HG03575 (cell line): ENCODE results near the gene KMT2A.
"Not testable (repeated sequence)": the region's sequence is repeated elsewhere in the genome, so short reads cannot be mapped to it uniquely, and the experiment has no call there.

Experiments used
- ATAC-seq: cut with Tn5 transposase; IDR thresholded peaks from one replicate; pipeline ENCODE4 v1.9.1; 2021; ENCODE audit not compliant: unreplicated experiment, insufficient number of reproducible peaks, low FRiP score; ENCODE audit errors: extremely low read depth

Gene KMT2A

DNA sequence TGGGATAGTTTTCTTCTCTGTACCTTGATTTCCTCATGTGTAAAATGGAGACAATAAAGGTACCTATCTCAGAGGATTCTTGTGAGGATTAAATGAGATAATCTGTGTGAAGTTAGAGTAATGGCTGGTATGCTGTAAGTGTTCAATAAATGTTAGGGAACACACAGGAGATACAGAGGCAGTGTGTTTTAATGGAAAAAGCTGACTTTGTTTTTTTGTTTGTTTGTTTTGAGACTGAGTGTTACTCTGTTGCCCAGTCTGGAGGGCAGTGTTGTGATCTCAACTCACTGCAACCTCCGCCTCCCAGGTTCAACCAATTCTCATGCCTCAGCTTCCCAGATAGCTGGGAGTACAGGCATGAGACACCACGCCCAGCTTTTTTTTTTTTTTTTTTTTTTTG, 133.4 kb downstream of the KMT2A start:
- no peak for ATAC-seq

- no peak for ATAC-seq
Observed at GRCh38 chr11:118570787-118571186, 134.5 kb downstream of the KMT2A start.

GRCh38 chr11:118571701-118572060, 135.4 kb downstream of the KMT2A start:
- not testable (repeated sequence) for ATAC-seq

- ATAC-seq, result no peak
Observed at GRCh38 chr11:118572061-118572980, 136.0 kb downstream of the KMT2A start, which contains the start of gene ARCN1. ARCN1 (plus strand) TSS chr11:118572409; CDS start chr11:118572548, 139 bp downstream.

- no peak for ATAC-seq
Observed at GRCh38 chr11:118572981-118573550, 136.8 kb downstream of the KMT2A start.

GRCh38 chr11:118574636-118575035, 138.3 kb downstream of the KMT2A start:
- no peak for ATAC-seq
